PC-3 (cell line): ENCODE data around the gene GPBAR1. TPM values are rescaled to one million over a fixed set of nuclear protein-coding genes. Genes with fewer than 3 reads are reported as not detected.

ENCODE experiments used
- ATAC-seq: fragments of 200-7000 bp; cut with Tn5 transposase; 2 replicates; pipeline ENCODE4 v1.9.1; 2020; ENCODE audit warnings: mild to moderate bottlenecking, moderate library complexity
- BruUV-seq: library from RNA; stranded (reverse); fragments of 400-500 nt; replicated peaks from 2 replicates; lab custom pipeline; 2021; lab: Mats Ljungman, UMichigan
- CTCF ChIA-PET: fragments of 300-600 bp; sonication (Branson Sonifier 250); formaldehyde crosslinking; loops from one replicate; lab custom pipeline; 2022; ENCODE audit warnings: antibody characterized with exemption; lab: Charles Lee
- POLR2A ChIA-PET: fragments of 300-600 bp; sonication (Branson Sonifier 250); formaldehyde crosslinking; loops from one replicate; lab custom pipeline; 2022; ENCODE audit warnings: antibody characterized with exemption; ENCODE audit not compliant: unreplicated experiment; lab: Charles Lee
- DNase-seq: peaks from one replicate; pipeline ENCODE4 v3.0.0-alpha.2; 2015
- H2AFZ ChIP-seq: fragments of 300-600 bp; sonication (generic); 2 replicates; pipeline ENCODE4 v1.6.0; 2016; ENCODE audit warnings: antibody characterized with exemption, low read length
- H3F3A ChIP-seq: fragments of 300-600 bp; sonication (generic); one replicate; pipeline ENCODE4 v1.6.0; 2017; ENCODE audit warnings: antibody characterized with exemption, low read length, control low read depth, mild to moderate bottlenecking; ENCODE audit not compliant: unreplicated experiment
- H3K27ac ChIP-seq: fragments of 300-600 bp; sonication (generic); 2 replicates; pipeline ENCODE4 v1.5.1; 2016; ENCODE audit warnings: mild to moderate bottlenecking, low read length
- H3K27me3 ChIP-seq: fragments of 300-600 bp; sonication (generic); 2 replicates; pipeline ENCODE4 v1.6.1; 2016; ENCODE audit warnings: low read length, mixed read lengths
- H3K36me3 ChIP-seq: fragments of 300-600 bp; sonication (generic); 2 replicates; pipeline ENCODE4 v1.6.1; 2016; ENCODE audit warnings: low read depth, mixed run types, low read length, mixed read lengths
- H3K4me1 ChIP-seq: fragments of 300-600 bp; sonication (generic); 2 replicates; pipeline ENCODE4 v1.5.1; 2016; ENCODE audit warnings: low read length; ENCODE audit not compliant: insufficient read depth
- H3K4me2 ChIP-seq: fragments of 300-600 bp; sonication (generic); 2 replicates; pipeline ENCODE4 v1.6.0; 2016; ENCODE audit warnings: low read length
- H3K4me3 ChIP-seq: fragments of 300-600 bp; sonication (generic); 2 replicates; pipeline ENCODE4 v1.5.1; 2016; ENCODE audit warnings: mild to moderate bottlenecking, low read length, mixed read lengths
- H3K79me2 ChIP-seq: fragments of 300-600 bp; sonication (generic); 2 replicates; pipeline ENCODE4 v1.6.1; 2017; ENCODE audit warnings: low read length, mixed read lengths
- H3K9ac ChIP-seq: fragments of 300-600 bp; sonication (generic); 2 replicates; pipeline ENCODE4 v1.6.0; 2016; ENCODE audit warnings: mild to moderate bottlenecking, low read length
- H3K9me2 ChIP-seq: fragments of 300-600 bp; sonication (generic); replicated peaks from 2 replicates; pipeline ENCODE4 v1.6.1; 2016; ENCODE audit warnings: mixed run types, low read length, mixed read lengths
- H3K9me3 ChIP-seq: fragments of 300-600 bp; sonication (generic); 2 replicates; pipeline ENCODE4 v1.6.1; 2016; ENCODE audit warnings: low read length, mixed read lengths
- H4K20me1 ChIP-seq: fragments of 300-600 bp; sonication (generic); 2 replicates; pipeline ENCODE4 v1.6.1; 2016; ENCODE audit warnings: low read length, mixed read lengths
- EZH2 ChIP-seq: fragments of 300-600 bp; sonication (generic); IDR thresholded peaks from one replicate; pipeline ENCODE4 v1.6.1; 2017; ENCODE audit warnings: antibody characterized with exemption, mild to moderate bottlenecking, low read length; ENCODE audit not compliant: unreplicated experiment
- EZH2phosphoT487 ChIP-seq: fragments of 300-600 bp; sonication (generic); IDR thresholded peaks from 2 replicates; pipeline ENCODE4 v1.6.1; 2018; ENCODE audit warnings: mild to moderate bottlenecking, antibody characterized with exemption, low read length, borderline replicate concordance
- intact Hi-C: fragments of 100-400 bp; cut with micrococcal nuclease; formaldehyde crosslinking; loops from 2 replicates; pipeline ENCODE4 v1.9.0; 2023
- total RNA-seq: library from RNA; depleted of rRNA; stranded (reverse); fragments of >200 nt; gene quantifications from 2 replicates; pipeline ENCODE4 v1.2.3, GENCODE V29; 2014
- TF ChIP-seq, protein P1 (sequence below): fragments of 300-600 bp; sonication (generic); conservative IDR thresholded peaks from 2 replicates; pipeline ENCODE4 v1.5.1; 2017; ENCODE audit warnings: antibody characterized with exemption, low read depth, mild to moderate bottlenecking, low read length

Gene GPBAR1
- total RNA-seq, 1 experiment from 2014 or later: 0.18 TPM

DNA sequence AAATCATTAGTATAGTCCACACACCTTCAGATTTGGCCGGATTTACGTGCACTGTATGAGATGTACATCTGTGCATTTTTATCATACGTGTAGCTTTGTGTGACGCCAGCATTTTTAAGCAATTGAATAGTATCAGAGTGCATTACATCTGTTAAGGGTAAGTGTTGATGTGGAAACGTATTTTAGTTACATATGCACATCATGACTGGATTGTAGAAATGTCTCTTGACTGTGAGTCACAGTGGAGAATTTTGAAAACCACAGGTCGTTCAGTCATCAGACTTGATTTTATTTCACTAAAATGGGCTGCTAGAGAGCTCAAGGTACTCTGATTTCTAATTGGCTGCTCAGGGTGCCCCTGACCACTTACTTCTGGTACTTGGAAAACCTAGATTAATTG, 5.4 kb upstream of the GPBAR1 start:
- Histone ChIP-seq H3K9ac (no peak overlapping the region), H3K9me2 (no peaks in the 10 kb centered on the region), H3K27ac (no peak overlapping the region), H4K20me1 (no peaks in the 10 kb centered on the region), H3K4me2 (no peak overlapping the region), H3F3A (no peaks in the 10 kb centered on the region), H3K36me3 (peaks cover 41% of the 10 kb centered on the region), H3K79me2 (no peaks in the 10 kb centered on the region), H3K4me3 (no peak overlapping the region), H2AFZ (no peak overlapping the region), H3K27me3 (no peaks in the 10 kb centered on the region), H3K4me1 (no peaks in the 10 kb centered on the region), H3K9me3 (no peaks in the 10 kb centered on the region)
- POLR2A ChIA-PET: no interaction called here
- no TSS peak for BruUV-seq
- ATAC-seq (no peak), DNase-seq (no peak)
- CTCF ChIA-PET: no interaction called here
- intact Hi-C loops: no loop called here
- TF ChIP-seq, protein P1, sequence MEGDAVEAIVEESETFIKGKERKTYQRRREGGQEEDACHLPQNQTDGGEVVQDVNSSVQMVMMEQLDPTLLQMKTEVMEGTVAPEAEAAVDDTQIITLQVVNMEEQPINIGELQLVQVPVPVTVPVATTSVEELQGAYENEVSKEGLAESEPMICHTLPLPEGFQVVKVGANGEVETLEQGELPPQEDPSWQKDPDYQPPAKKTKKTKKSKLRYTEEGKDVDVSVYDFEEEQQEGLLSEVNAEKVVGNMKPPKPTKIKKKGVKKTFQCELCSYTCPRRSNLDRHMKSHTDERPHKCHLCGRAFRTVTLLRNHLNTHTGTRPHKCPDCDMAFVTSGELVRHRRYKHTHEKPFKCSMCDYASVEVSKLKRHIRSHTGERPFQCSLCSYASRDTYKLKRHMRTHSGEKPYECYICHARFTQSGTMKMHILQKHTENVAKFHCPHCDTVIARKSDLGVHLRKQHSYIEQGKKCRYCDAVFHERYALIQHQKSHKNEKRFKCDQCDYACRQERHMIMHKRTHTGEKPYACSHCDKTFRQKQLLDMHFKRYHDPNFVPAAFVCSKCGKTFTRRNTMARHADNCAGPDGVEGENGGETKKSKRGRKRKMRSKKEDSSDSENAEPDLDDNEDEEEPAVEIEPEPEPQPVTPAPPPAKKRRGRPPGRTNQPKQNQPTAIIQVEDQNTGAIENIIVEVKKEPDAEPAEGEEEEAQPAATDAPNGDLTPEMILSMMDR: no peak
- TF ChIP-seq EZH2: no peak
- no peak for TF ChIP-seq EZH2phosphoT487

DNA sequence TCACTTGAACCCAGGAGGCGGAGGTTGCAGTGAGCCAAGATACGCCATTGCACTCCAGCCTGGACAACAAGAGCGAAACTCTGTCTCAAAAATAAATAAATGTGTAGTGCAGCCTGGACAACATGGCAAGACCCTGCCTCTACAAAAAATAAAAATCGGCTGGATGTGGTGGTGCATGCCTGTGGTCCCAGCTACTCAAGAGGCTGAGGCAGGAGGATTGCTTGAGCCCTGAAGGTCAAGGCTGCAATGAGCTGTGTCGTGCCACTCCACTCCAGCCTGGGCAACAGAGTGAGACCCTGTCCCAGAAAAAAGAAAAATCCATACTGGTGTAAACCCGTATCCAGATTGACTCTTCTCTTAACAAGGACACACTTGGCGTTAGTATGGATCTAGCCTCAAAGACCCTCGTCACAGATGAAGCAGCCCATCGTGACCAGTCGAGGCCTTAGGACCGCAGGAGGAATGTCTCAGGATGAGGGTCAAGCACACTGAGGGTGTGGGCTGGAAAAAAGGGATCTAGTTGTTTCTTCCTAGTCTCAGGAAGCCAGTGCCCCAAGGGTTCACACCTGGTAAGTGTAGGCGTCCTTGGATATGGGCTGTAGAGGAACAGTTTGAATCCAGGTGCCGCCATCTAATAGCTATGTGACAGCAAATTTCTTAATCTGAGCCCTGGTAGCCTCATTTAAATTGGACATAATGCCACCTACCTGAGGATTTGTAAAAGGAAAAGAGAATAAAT, 4.0 kb upstream of the GPBAR1 start:
- H3K9me2 ChIP-seq: no peaks in the 10 kb centered on the region
- H3K27me3 ChIP-seq: no peaks in the 10 kb centered on the region
- H3K4me1 ChIP-seq: no peaks in the 10 kb centered on the region
- no peaks in the 10 kb centered on the region for H3F3A ChIP-seq
- no peak for ATAC-seq
- TF ChIP-seq, protein P1: no peak
- no peak for TF ChIP-seq EZH2
- no TSS peak for BruUV-seq
- POLR2A ChIA-PET: no interaction called here
- H4K20me1 ChIP-seq: no peaks in the 10 kb centered on the region
- H3K4me3 ChIP-seq: no peak overlapping the region
- no peak overlapping the region for H2AFZ ChIP-seq
- intact Hi-C loops: loop anchor here (1.0 kb wide), 1 partner anchor 70 kb away; no protein-coding TSS in a partner anchor
- no peak overlapping the region for H3K4me2 ChIP-seq
- CTCF ChIA-PET: interaction anchor here (0.6 kb wide), 1 partner anchor 68 kb away, joined by 5 read pairs; no protein-coding TSS in a partner anchor
- DNase-seq: no peak
- no peak overlapping the region for H3K9ac ChIP-seq
- peaks cover 36% of the 10 kb centered on the region for H3K36me3 ChIP-seq
- no peaks in the 10 kb centered on the region for H3K79me2 ChIP-seq
- no peak overlapping the region for H3K27ac ChIP-seq
- no peaks in the 10 kb centered on the region for H3K9me3 ChIP-seq

DNA sequence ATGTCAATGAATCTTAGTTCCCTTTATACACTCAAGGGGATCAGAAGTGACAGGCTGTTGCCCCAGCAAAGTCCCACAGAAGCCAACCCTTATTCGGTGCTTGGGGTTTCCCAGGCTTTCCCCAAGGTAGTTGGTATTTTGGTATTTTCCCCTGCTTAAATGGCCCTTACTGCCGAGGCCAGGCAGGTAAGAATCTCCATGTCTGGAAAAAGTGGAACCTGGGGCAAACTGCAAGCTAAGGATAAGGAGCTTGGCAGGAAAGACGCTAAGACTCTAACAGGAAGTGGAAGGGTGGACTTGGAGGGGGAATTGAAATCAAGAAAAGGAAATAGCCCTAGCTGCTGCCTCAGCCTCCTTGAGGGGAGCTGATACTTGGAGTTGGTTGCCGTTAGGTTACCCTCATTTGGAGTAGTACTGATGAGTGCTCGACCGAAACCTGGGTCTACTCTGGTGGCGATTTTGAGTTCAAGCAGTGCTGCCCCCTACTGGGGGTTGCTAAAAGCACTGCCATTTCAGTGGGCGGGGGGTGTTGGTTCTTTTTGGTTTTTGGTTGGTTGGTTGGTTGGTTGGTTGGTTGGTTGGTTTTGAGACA, 3.3 kb upstream of the GPBAR1 start:
- intact Hi-C loops: loop anchor here (1.0 kb wide), 1 partner anchor 71 kb away; no protein-coding TSS in a partner anchor
- no peak overlapping the region for H3K9ac ChIP-seq
- no peaks in the 10 kb centered on the region for H4K20me1 ChIP-seq
- ATAC-seq (no peak), DNase-seq (peak; percentile 45)
- H3K27me3 ChIP-seq: no peaks in the 10 kb centered on the region
- H2AFZ ChIP-seq: no peak overlapping the region
- H3K4me3 ChIP-seq: no peak overlapping the region
- BruUV-seq: TSS peak; percentile 17
- ChIA-PET POLR2A (no interaction called here), CTCF (interaction anchor here (0.6 kb wide), 1 partner anchor 68 kb away, joined by 5 read pairs; no protein-coding TSS in a partner anchor)
- H3K9me2 ChIP-seq: no peaks in the 10 kb centered on the region
- no peaks in the 10 kb centered on the region for H3F3A ChIP-seq
- H3K4me2 ChIP-seq: no peak overlapping the region
- no peak overlapping the region for H3K27ac ChIP-seq
- H3K79me2 ChIP-seq: no peaks in the 10 kb centered on the region
- peaks cover 31% of the 10 kb centered on the region for H3K36me3 ChIP-seq
- no peaks in the 10 kb centered on the region for H3K4me1 ChIP-seq
- no peak for TF ChIP-seq EZH2phosphoT487
- TF ChIP-seq, protein P1: peak; percentile 69
- TF ChIP-seq EZH2: no peak
- no peaks in the 10 kb centered on the region for H3K9me3 ChIP-seq
